HG03095 (cell line): ENCODE results near the gene OR52E4.

Experiments
- ATAC-seq: cut with Tn5 transposase; IDR thresholded peaks from one replicate; pipeline ENCODE4 v1.9.1; 2021; ENCODE audit warnings: moderate library complexity; ENCODE audit not compliant: unreplicated experiment

Gene OR52E4

GRCh38 chr11:5880329-5880728 is at the start of gene OR52E4:
Gene OR52E4, plus strand, starts transcription at chr11:5880629. Its CDS starts 3,664 bp downstream, at chr11:5884293.
- no peak for ATAC-seq

DNA sequence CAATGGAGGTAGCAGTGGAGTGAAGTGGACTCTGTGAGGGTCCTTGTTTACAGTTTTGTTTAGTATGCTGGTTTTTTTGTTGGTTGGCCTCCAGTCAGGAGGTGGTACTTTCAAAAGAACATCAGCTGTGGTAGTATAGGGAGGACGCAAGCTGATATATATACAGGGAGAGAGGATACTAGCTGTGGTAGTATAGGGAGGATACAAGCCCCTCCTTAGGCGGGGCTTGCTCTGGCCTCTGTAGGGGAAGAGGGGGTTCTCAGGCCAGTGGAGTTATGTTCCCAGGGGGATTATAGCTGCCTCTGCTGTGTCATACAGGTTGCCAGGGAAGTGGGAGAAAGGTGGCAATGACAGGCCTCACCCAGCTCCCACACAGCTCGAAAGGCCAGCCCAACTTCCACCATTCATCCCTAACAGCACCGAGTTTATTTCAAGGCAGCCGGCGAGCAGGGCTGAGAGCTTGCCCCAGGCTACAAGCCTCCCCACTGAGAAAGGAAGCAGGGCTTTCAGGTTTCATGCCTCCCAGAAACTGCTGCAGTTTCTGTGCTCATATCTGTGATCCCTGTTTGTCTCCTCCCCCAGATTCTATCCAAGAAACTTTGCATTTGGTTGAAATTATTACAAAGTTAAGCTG is 49.1 kb upstream of the OR52E4 start:
- no peak for ATAC-seq

DNA sequence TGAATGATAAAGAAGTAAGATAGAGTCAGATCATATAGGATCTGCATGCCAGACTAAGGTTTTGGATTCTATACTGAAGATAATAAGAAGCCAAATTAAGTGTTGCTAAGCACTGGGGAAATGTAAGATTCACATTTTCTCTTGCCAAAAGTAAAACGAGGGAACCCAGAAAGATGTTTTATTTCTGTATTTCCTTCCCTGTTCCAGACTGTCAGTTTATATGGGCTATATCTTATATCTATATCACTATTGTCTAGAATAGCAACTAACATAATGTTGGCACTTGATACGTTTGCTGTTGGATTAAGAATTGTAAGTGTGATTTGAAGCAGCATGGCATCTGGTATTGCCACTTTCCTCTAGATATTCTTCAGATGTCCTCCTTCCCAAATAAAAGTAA is 47.0 kb upstream of the OR52E4 start:
- ATAC-seq, result no peak

DNA sequence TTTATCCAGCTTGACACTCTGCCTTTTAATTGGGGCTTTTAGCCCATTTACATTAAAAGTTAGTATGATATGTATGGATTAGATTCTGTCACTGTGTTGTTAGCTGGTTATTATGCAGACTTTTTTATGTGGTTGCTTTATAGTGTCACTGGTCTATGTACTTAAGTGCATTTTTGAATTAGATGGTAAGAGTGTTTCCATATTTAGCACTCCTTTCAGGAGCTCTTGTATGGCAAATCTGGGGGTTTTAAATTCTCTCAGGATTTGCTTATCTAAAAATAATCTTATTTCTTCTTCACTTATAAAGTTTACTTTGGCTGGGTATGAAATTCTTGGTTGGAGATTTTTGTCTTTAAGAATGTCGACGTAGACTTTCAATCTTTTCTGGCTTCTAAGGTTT is 42.7 kb upstream of the OR52E4 start:
- ATAC-seq, result no peak

- no peak for ATAC-seq
Measured at GRCh38 chr11:5841797-5842196, 38.6 kb upstream of the OR52E4 start, which contains the start of gene OR52E6. Gene OR52E6, minus strand, starts transcription at chr11:5841897. Its CDS starts 0 bp downstream, at chr11:5841897.

DNA sequence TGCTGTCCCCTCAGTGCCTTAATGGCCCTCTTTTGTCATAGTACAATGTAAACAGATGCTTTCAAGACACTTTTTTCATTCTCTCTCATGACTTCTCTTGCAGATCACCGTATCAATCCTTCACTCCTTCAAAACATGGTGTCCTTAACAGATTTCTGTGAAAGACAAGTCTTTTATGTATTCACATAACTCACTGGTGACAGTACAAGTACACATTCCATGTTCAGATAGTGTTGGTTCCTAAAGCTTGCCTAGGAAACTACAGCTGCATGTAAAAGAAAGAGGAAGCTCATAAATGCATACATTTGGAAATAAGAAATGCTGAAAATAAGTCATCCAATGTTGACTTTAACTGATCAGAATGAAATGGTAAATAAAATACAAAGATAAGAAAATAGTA is 33.7 kb upstream of the OR52E4 start:
- no peak for ATAC-seq

DNA sequence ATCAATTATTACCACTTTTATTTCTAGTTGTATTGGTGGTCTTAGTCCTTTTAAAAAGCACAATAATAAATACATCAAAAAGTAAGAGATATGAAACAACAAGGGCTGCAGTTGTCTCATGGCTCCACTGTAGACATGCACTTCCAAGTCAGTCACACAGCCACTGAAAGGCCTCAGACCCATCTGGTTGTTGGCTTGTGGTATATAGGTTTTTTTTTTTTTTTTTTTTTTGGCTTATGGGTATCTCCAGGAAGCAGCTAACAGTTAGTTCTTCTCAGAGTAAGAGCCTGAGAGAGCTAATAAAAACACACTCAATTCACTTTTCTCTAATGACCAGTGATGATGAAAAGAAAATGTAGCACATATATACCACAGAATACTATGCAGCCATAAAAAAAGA is 32.7 kb upstream of the OR52E4 start:
- no peak for ATAC-seq

DNA sequence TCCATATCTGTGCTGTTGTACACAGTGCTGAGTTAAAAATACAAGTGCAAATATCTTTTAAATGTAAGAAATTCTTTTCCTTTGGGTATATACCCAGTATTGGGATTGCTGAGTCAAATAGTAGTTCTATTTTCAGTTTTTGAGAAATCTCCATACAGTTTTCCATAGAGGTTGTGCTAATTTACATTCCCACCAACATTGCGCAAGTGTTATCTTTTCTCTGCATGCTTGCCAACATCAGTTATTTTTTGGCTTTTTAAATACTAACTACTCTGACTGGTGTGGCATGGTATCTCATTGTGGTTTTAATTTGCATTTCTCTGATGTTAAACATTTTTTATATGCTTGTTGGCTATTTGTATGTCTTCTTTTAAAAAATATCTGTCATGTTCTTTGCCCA is 29.4 kb upstream of the OR52E4 start:
- ATAC-seq, result no peak

DNA sequence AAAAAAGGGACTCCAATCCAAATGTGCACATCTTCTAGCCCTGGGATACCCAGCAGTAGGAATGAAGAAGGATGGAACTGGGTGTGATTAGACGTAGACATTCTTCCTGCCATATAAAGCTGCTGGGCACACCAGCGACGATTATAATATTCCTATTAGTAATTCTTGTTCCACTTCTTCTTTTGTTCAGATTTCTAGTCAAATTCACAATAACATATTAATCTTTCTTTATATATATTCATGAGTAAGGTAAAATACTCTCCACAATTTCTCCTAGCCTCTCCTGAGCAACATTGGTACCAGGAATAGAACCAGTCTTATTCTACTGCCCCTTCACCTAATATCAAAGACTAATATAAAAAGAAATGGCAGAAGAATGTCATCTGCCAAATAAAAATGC is 22.8 kb upstream of the OR52E4 start, which contains the start of gene OR52E8:
OR52E8 (minus strand) TSS at position 101 of the 400 bp plus-strand sequence; CDS start at position 101, 0 bp downstream.
- no peak for ATAC-seq

DNA sequence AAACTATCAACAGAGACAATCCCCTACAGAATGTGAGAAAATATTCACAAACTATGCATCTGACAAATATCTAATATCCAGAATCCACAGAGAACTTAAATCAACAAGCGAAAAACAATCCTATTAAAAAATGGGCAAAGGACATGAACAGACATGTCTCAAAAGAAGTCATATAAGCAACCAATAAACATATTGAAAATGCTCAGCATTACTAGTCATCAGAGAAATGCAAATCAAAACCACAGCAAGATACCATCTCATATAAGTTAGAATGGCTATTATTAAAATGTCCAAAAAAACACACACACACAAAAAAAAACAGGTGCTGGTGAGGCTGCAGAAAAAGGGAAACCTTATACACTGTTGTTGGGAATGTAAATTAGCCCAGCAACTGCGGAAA is 14.6 kb upstream of the OR52E4 start:
- ATAC-seq, result no peak

GRCh38 chr11:5878564-5878963 is 1.9 kb upstream of the OR52E4 start:
- ATAC-seq, result no peak

- no peak for ATAC-seq
Measured at GRCh38 chr11:5881756-5882155, 1.3 kb downstream of the OR52E4 start.

- ATAC-seq, result no peak
Measured at GRCh38 chr11:5887172-5887571, 6.7 kb downstream of the OR52E4 start.

GRCh38 chr11:5887661-5888060 is 7.2 kb downstream of the OR52E4 start:
- no peak for ATAC-seq

GRCh38 chr11:5891216-5891800 is 10.9 kb downstream of the OR52E4 start:
- no peak for ATAC-seq

DNA sequence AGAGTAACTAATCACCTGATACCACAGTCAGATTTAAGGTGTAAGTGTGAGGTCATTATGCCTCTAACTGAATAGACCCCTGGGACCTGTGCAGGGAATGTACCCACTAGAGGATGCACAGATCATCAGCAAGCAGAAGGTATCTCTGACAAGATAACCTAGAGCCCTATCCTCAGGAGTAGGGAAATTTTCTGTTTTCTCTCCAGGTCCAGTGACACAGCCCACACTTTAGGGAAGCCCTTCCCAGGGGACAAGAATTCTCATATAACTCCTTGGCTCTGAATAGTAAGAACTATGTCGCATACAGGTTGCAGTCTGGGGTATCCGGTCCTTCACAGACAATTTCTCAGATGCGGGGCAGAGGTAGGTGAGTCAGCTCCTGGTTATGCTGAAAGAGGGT is 12.5 kb downstream of the OR52E4 start, which contains the start of gene OR52E5:
OR52E5 (plus strand) TSS at position 301 of the 400 bp plus-strand sequence. CDS start 7,569 bp downstream, outside the sequence.
- no peak for ATAC-seq

- no peak for ATAC-seq
Measured at GRCh38 chr11:5899534-5899933, 19.1 kb downstream of the OR52E4 start.

DNA sequence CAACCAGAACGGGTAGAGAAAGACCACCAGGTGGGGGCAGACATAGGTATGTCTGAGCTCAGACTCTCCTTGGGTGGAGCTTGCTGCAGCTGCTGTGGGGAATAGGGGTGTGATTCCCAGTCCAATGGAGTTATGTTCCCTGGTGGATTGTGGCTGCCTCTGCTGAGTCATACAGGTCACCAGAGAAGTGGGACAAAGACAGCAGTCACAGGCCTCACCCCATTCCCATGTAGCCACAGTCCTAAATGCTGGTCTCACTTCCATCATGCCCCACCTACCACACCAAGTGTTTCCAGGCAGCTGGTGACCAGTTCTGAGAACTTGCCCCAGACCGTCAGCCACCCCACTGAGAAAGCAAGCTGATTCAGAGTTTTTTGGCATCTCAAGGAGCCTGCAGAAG is 30.1 kb downstream of the OR52E4 start:
- ATAC-seq, result no peak

DNA sequence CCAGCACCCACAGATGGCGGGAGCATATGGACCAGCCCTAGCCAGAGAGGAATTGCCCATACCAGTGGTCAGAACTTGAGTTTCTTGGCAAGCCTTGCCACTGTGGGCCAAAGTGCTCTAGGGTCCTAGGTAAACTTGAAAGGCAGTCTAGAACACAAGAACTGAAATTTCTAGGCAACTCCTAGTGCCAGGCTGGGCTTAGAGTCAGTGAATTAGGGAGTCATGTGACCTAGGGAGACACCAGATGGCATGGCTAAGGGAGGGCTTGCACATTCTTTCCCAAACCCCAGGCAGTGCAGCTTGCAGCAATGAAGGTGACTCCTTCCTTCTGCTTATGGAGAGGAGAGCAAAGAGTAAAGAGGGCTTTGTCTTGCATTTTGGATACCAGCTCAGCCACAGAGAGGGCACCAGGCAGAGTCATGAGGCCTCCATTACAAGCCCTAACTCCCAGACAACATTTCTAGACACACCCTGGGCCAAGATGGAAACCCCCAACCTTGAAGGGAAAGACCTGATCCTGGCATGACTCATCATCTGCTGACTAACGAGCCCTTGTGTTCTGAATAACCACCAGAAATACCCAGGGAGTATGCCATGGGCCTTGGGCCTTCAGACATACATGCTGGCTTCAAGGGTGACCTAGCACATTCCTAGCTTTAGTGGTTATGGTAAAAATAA is 42.5 kb downstream of the OR52E4 start:
- peak; percentile 77 for ATAC-seq

DNA sequence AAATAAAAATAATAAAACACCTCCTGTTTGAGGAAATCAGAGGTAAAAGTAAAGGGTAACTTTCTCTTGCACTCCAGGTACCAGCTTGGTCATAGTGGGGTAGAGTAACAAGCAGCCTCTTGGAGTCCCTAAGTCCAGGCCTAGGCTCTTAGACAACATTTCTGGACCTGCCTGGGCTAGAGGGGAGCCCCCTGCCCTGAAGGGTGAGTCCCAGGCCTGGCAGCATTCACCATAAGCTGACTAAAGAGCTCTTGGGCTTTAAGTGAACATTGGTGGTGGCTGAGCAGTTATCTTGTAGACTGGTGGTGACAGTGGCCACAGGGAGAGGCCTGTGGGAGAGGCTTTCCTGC is 43.0 kb downstream of the OR52E4 start:
- peak; percentile 41 for ATAC-seq

DNA sequence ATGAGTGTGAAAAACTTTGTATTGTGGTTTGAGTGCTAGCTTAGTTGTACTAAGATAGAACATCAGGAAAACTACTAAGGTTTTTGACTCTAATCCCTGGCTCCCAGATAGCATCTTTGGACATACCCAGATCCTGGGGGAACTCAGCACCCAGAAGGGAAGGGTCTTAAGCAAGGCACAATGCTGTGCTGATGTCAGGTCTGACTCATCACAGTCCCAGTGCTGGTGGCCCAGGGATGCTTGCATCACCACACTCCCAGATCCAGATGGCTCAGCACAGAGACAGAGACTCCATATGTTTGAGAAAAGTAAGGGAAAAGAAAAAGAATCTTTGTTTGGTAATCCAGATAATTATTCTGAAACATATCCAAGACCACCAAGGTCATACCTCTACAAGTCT is 43.4 kb downstream of the OR52E4 start:
- ATAC-seq, result peak; percentile 28

DNA sequence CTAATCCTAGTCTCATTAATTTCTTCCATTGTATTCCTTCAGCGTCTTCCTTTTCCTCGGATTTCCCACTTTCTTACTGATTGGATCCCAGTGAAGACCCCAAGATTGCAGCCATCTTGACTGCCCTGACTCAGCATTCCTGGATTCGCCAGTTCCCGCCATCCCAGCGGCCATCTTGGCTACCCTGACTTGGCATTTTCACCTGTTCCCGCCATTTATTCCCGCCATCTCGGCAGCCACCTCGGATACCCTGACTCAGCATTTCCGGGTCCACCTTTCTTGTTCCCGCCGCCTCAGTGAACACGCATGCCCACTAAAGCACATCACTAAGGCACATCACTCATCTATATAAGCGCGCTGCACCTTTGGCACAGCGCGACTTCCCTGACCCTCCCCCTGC is 47.8 kb downstream of the OR52E4 start:
- ATAC-seq, result no peak
